ENCODE measurements around the gene NCSTN. TPM values are rescaled to one million over a fixed set of nuclear protein-coding genes. Genes with fewer than 3 reads are reported as not detected.
A peak's percentile ranks its signal among the peaks of the same experiment; 100 is the strongest.

NCSTN gene
- total RNA-seq, 1 experiment from 2014 or later, result 67.8 TPM

GRCh38 chr1:160405331-160405877, 62.2 kb downstream of the NCSTN start:
- no peak overlapping the region for H3K56ac ChIP-seq (ENCODE audit: insufficient read length, low read depth, low read length)
- no peak overlapping the region for H2AFZ ChIP-seq (ENCODE audit: low read length)
- H3K23ac ChIP-seq (ENCODE audit: insufficient read length, low read depth, low read length), result no peak overlapping the region
- H4K5ac ChIP-seq (ENCODE audit: insufficient read length, low read depth, low read length), result no peak overlapping the region
- H3K9me3 ChIP-seq (ENCODE audit: control insufficient read depth, low read depth, low read length), result no peaks in the 10 kb centered on the region
- no peaks in the 10 kb centered on the region for H3K27me3 ChIP-seq (ENCODE audit: insufficient read depth, low read length)
- no peak overlapping the region for H2BK12ac ChIP-seq (ENCODE audit: insufficient read length, low read depth, low read length)
- no peak for DNase-seq
- H3K23me2 ChIP-seq (ENCODE audit: insufficient read length, low read depth, low read length, poor library complexity, severe bottlenecking), result peaks cover 9% of the 10 kb centered on the region
- Mint-ChIP-seq H3K4me1 (peaks cover 85 to 87% of the 10 kb centered on the region in 2 experiments), H3K27me3 (ENCODE audit: low read depth) (no peaks in the 10 kb centered on the region), H3K4me3 (peak overlapping the region in 1 of 2 experiments; percentile 19; a peak in 2 of 5 replicates), H3K36me3 (ENCODE audit: insufficient read depth in 1 of 3, low read depth in 3 of 3) (peaks cover 4 to 25% (median 7%) of the 10 kb centered on the region in 3 experiments; a peak in 6 of 7 replicates), H3K9me3 (no peaks in the 10 kb centered on the region), H3K27ac (peak overlapping the region in 2 of 3 experiments; percentile 47 to 56; a peak in 4 of 7 replicates)
- no peak overlapping the region for H3T11ph ChIP-seq (ENCODE audit: low read length)
- no CpG with 5 or more reads among the region's 2 CpGs for WGBS (ENCODE audit: extremely low coverage, insufficient read length, low lambda C conversion rate)
- no peak overlapping the region for H3K4ac ChIP-seq (ENCODE audit: low read depth, low read length)
- no peak overlapping the region for H2BK5ac ChIP-seq (ENCODE audit: insufficient read length, low read length)
- no peak for TF ChIP-seq CTCF (conservative IDR thresholded peaks at IDR 0.05)
- no peak overlapping the region for H4K91ac ChIP-seq (ENCODE audit: insufficient read length, low read depth, low read length)
- H3K79me2 ChIP-seq (ENCODE audit: insufficient read depth, low read length), result peaks cover 24% of the 10 kb centered on the region; the same call in 1 of the 2 replicates
- no peak overlapping the region for H3K18ac ChIP-seq (ENCODE audit: insufficient read length, low read depth, low read length)
- H4K8ac ChIP-seq (replicated peaks; ENCODE audit: insufficient read length, low read depth, low read length), result no peak overlapping the region
- H2BK15ac ChIP-seq (ENCODE audit: low read depth, low read length), result no peak overlapping the region
- no peaks in the 10 kb centered on the region for H3K79me1 ChIP-seq (ENCODE audit: insufficient read depth, low read depth, low read length, poor library complexity, severe bottlenecking)
- peaks cover 31% of the 10 kb centered on the region; the same call in 1 of the 2 replicates for H3K4me1 ChIP-seq (ENCODE audit: insufficient read depth, low read length)
- H3K14ac ChIP-seq (ENCODE audit: insufficient read depth, low read length), result no peak overlapping the region
- H2BK120ac ChIP-seq (ENCODE audit: low read depth, low read length, poor library complexity, severe bottlenecking), result no peak overlapping the region
- H4K20me1 ChIP-seq (ENCODE audit: control insufficient read depth, insufficient read depth, insufficient read length), result no peaks in the 10 kb centered on the region
- H3K27ac ChIP-seq (ENCODE audit: insufficient read length, low read depth, low read length), result no peak overlapping the region
- no peak overlapping the region for H3K4me2 ChIP-seq (ENCODE audit: insufficient read depth, insufficient read length, low read length)
- no peak overlapping the region for H3K9ac ChIP-seq (ENCODE audit: extremely low read depth, insufficient read length, low read length)
- no peak overlapping the region for H2BK20ac ChIP-seq (ENCODE audit: low read depth, low read length, poor library complexity, severe bottlenecking)
- no peak overlapping the region for H2AK5ac ChIP-seq (ENCODE audit: insufficient read length, low read length)

All from H9 (cell line).